IMR-90 (cell line): ENCODE data around the gene MAP1LC3A. TPM values are rescaled to one million over a fixed set of nuclear protein-coding genes. Genes with fewer than 3 reads are reported as not detected.

Source experiments
- ATAC-seq: fragments of 200-7000 bp; cut with Tn5 transposase; 2 replicates; pipeline ENCODE4 v1.9.1; 2020; ENCODE audit warnings: low read depth, mild to moderate bottlenecking, moderate library complexity
- BruUV-seq: library from RNA; stranded (reverse); fragments of 400-500 nt; replicated peaks from 2 replicates; lab custom pipeline; 2021; lab: Mats Ljungman, UMichigan
- CTCF ChIA-PET: fragments of 300-600 bp; formaldehyde crosslinking; extraction: SDS; loops from one replicate; lab custom pipeline; 2021; ENCODE audit warnings: antibody characterized with exemption; lab: Yijun Ruan, JAX
- POLR2A ChIA-PET: fragments of 300-600 bp; sonication (Branson Sonifier 250); formaldehyde crosslinking; loops from one replicate; lab custom pipeline; 2022; ENCODE audit warnings: antibody characterized with exemption; ENCODE audit not compliant: unreplicated experiment; lab: Charles Lee
- DNase-seq: peaks from one replicate; pipeline ENCODE4 v3.0.0; 2013
- H2AFZ ChIP-seq: replicated peaks from 2 replicates; pipeline ENCODE3; 2013; ENCODE audit warnings: low read length, mild to moderate bottlenecking; ENCODE audit not compliant: poor library complexity
- H2AK5ac ChIP-seq: 2 replicates; pipeline ENCODE4 v1.6.1; 2013; ENCODE audit warnings: low read depth, low read length, inconsistent platforms
- H2AK9ac ChIP-seq: replicated peaks from 2 replicates; pipeline ENCODE3; 2013; ENCODE audit warnings: mild to moderate bottlenecking, low read depth, low read length, moderate library complexity; ENCODE audit not compliant: poor library complexity
- H2BK120ac ChIP-seq: 2 replicates; pipeline ENCODE4 v1.6.1; 2013; ENCODE audit warnings: low read depth, low read length, inconsistent platforms
- H2BK15ac ChIP-seq: 3 replicates; pipeline ENCODE4 v1.6.1; 2013; ENCODE audit warnings: low read depth, low read length, inconsistent platforms
- H2BK20ac ChIP-seq: 2 replicates; pipeline ENCODE4 v1.6.1; 2013; ENCODE audit warnings: low read depth, mild to moderate bottlenecking, inconsistent platforms, low read length, moderate library complexity
- H2BK5ac ChIP-seq: 2 replicates; pipeline ENCODE4 v1.6.1; 2013; ENCODE audit warnings: mild to moderate bottlenecking, low read depth, low read length, inconsistent platforms; ENCODE audit not compliant: poor library complexity, severe bottlenecking
- H3K14ac ChIP-seq: replicated peaks from 2 replicates; pipeline ENCODE4 v1.6.1; 2013; ENCODE audit warnings: low read depth, low read length, inconsistent platforms
- H3K18ac ChIP-seq: 2 replicates; pipeline ENCODE4 v1.6.1; 2013; ENCODE audit warnings: low read depth, low read length, control low read depth
- H3K23ac ChIP-seq: 2 replicates; pipeline ENCODE4 v1.6.1; 2013; ENCODE audit warnings: low read depth, low read length, inconsistent platforms
- H3K27ac ChIP-seq: 2 replicates; pipeline ENCODE4 v1.5.1; 2013; ENCODE audit warnings: mild to moderate bottlenecking, control low read depth, low read length; ENCODE audit not compliant: insufficient read depth
- H3K27me3 ChIP-seq: 2 replicates; pipeline ENCODE4 v1.6.1; 2013; ENCODE audit warnings: low read length; ENCODE audit not compliant: control insufficient read depth, insufficient read depth
- H3K36me3 ChIP-seq: 2 replicates; pipeline ENCODE4 v1.6.1; 2013; ENCODE audit warnings: low read length, mixed read lengths; ENCODE audit not compliant: control insufficient read depth, insufficient read depth
- H3K4ac ChIP-seq: 2 replicates; pipeline ENCODE4 v1.6.1; 2013; ENCODE audit warnings: low read depth, low read length, inconsistent platforms
- H3K4me1 ChIP-seq: 2 replicates; pipeline ENCODE4 v1.6.1; 2013; ENCODE audit warnings: low read length, mixed read lengths; ENCODE audit not compliant: control insufficient read depth, insufficient read depth
- H3K4me2 ChIP-seq: 2 replicates; pipeline ENCODE4 v1.6.1; 2013; ENCODE audit warnings: low read depth, mild to moderate bottlenecking, control low read depth, low read length, moderate library complexity
- H3K4me3 ChIP-seq: 2 replicates; pipeline ENCODE4 v1.5.1; 2013; ENCODE audit warnings: low read depth, mild to moderate bottlenecking, control low read depth, low read length, moderate library complexity; ENCODE audit not compliant: insufficient read depth
- H3K56ac ChIP-seq: 2 replicates; pipeline ENCODE4 v1.6.1; 2013; ENCODE audit warnings: low read length, inconsistent platforms; ENCODE audit not compliant: insufficient read depth; ENCODE audit errors: extremely low read depth
- H3K79me1 ChIP-seq, 2 experiments: 2 replicates each; pipeline ENCODE4 v1.6.1; 2013; ENCODE audit warnings: low read length in 2 of 2, inconsistent platforms in 1 of 2, low read depth in 1 of 2
- H3K9ac ChIP-seq: 2 replicates; pipeline ENCODE4 v1.6.1; 2013; ENCODE audit warnings: low read depth, low read length, control low read depth
- H3K9me1 ChIP-seq: 2 replicates; pipeline ENCODE4 v1.6.1; 2013; ENCODE audit warnings: low read length, inconsistent platforms; ENCODE audit not compliant: insufficient read depth
- H3K9me3 ChIP-seq: 2 replicates; pipeline ENCODE4 v1.6.1; 2013; ENCODE audit warnings: low read length; ENCODE audit not compliant: control insufficient read depth, insufficient read depth
- H4K20me1 ChIP-seq: 2 replicates; pipeline ENCODE4 v1.6.1; 2013; ENCODE audit warnings: low read length, inconsistent platforms; ENCODE audit not compliant: insufficient read depth
- H4K5ac ChIP-seq: 2 replicates; pipeline ENCODE4 v1.6.1; 2013; ENCODE audit warnings: mild to moderate bottlenecking, low read depth, low read length, control low read depth
- H4K8ac ChIP-seq, 2 experiments: 2 replicates each; pipeline ENCODE4 v1.6.1; 2013; ENCODE audit warnings: low read depth in 2 of 2, low read length in 2 of 2, control low read depth in 1 of 2, inconsistent platforms in 1 of 2
- H4K91ac ChIP-seq: 2 replicates; pipeline ENCODE4 v1.6.1; 2013; ENCODE audit warnings: low read depth, low read length, inconsistent platforms; ENCODE audit not compliant: insufficient read depth
- BHLHE40 ChIP-seq: fragments of 150-350 bp; IDR thresholded peaks from 2 replicates; pipeline ENCODE4 v1.6.1; 2016; ENCODE audit warnings: mild to moderate bottlenecking, low read depth, low read length
- CEBPB ChIP-seq: IDR thresholded peaks from 2 replicates; pipeline ENCODE4 v1.6.1; 2012; ENCODE audit warnings: low read depth, low read length, improper control_type of control experiment
- CHD1 ChIP-seq: IDR thresholded peaks from 2 replicates; pipeline ENCODE4 v1.6.1; 2012; ENCODE audit warnings: low read depth, low read length, improper control_type of control experiment
- FOS ChIP-seq: fragments of 150-350 bp; IDR thresholded peaks from 2 replicates; pipeline ENCODE4 v1.6.1; 2016; ENCODE audit warnings: low read depth, low read length
- MAFK ChIP-seq: IDR thresholded peaks from 2 replicates; pipeline ENCODE4 v1.6.1; 2012; ENCODE audit warnings: low read depth, low read length, improper control_type of control experiment
- MAZ ChIP-seq: IDR thresholded peaks from 2 replicates; pipeline ENCODE4 v1.6.1; 2012; ENCODE audit warnings: low read depth, mild to moderate bottlenecking, low read length, improper control_type of control experiment, moderate library complexity, borderline replicate concordance
- MXI1 ChIP-seq: IDR thresholded peaks from 2 replicates; pipeline ENCODE4 v1.6.1; 2012; ENCODE audit warnings: low read depth, mild to moderate bottlenecking, low read length, moderate library complexity, borderline replicate concordance
- NFE2L2 ChIP-seq: fragments of 150-350 bp; IDR thresholded peaks from 2 replicates; pipeline ENCODE4 v1.6.1; 2016; ENCODE audit warnings: low read depth, mild to moderate bottlenecking, low read length
- POLR2A ChIP-seq: IDR thresholded peaks from 2 replicates; pipeline ENCODE4 v1.6.1; 2012; ENCODE audit warnings: mild to moderate bottlenecking, low read depth, low read length
- RAD21 ChIP-seq: IDR thresholded peaks from 2 replicates; pipeline ENCODE4 v1.6.1; 2012; ENCODE audit warnings: low read length, improper control_type of control experiment
- RCOR1 ChIP-seq: IDR thresholded peaks from 2 replicates; pipeline ENCODE4 v1.6.1; 2012; ENCODE audit warnings: mild to moderate bottlenecking, low read length, improper control_type of control experiment; ENCODE audit not compliant: insufficient replicate concordance
- RFX5 ChIP-seq: IDR thresholded peaks from 2 replicates; pipeline ENCODE4 v1.8.0; 2012; ENCODE audit warnings: low read depth, mild to moderate bottlenecking, low read length, moderate library complexity
- SMC3 ChIP-seq: fragments of 150-350 bp; IDR thresholded peaks from 2 replicates; pipeline ENCODE4 v1.6.1; 2016; ENCODE audit warnings: low read depth, mild to moderate bottlenecking, antibody characterized with exemption, low read length, moderate library complexity
- WGBS, 2 experiments: methylation state at CpG; one replicate each; pipeline versions ENCODE4 v1.1.5 to v1.1.7; 2013; ENCODE audit warnings: missing lambda C conversion rate in 2 of 2; ENCODE audit not compliant: insufficient read length in 1 of 2; ENCODE audit errors: extremely low coverage in 2 of 2; 5-methylcytosine and 5-hydroxymethylcytosine counted together
- dilution Hi-C: fragments of 300-500 bp; cut with HindIII; formaldehyde crosslinking; loops from one replicate; pipeline ENCODE4 v1.14.3; 2018; ENCODE audit warnings: low sequenced_read_pairs; ENCODE audit not compliant: unreplicated experiment
- in situ Hi-C: fragments of 300-500 bp; cut with MboI; formaldehyde crosslinking; loops from 3 replicates; pipeline ENCODE4 v1.14.3; 2019; ENCODE audit warnings: low sequenced_read_pairs, inconsistent platforms, mixed read lengths
- intact Hi-C: fragments of 100-400 bp; cut with micrococcal nuclease; formaldehyde crosslinking; loops from 2 replicates; pipeline ENCODE4 v1.10.0; 2022
- polyA plus RNA-seq, 3 experiments: library from polyadenylated mRNA; depleted of rRNA; stranded (reverse); fragments of >200 nt; gene quantifications; 2 replicates each; pipeline ENCODE4 v1.2.3, GENCODE V29; 2012; ENCODE audit warnings: low replicate concordance in 1 of 3
- total RNA-seq: library from RNA; depleted of rRNA; stranded (reverse); fragments of >200 nt; gene quantifications from 2 replicates; pipeline ENCODE4 v1.2.3, GENCODE V29; 2012
- TF ChIP-seq, protein P1 (sequence below): fragments of 150-350 bp; IDR thresholded peaks from 2 replicates; pipeline ENCODE4 v1.6.1; 2016; ENCODE audit warnings: low read depth, mild to moderate bottlenecking, low read length, moderate library complexity, borderline replicate concordance
- TF ChIP-seq, protein P2 (sequence below): conservative IDR thresholded peaks from 2 replicates; pipeline ENCODE4 v1.5.1; 2012; ENCODE audit warnings: mild to moderate bottlenecking, low read depth, low read length, improper control_type of control experiment
- TF ChIP-seq, protein P3 (sequence below): fragments of 150-350 bp; IDR thresholded peaks from 2 replicates; pipeline ENCODE4 v1.6.1; 2017; ENCODE audit warnings: mild to moderate bottlenecking, antibody characterized with exemption, low read length, low read depth

Gene MAP1LC3A
- total and polyA plus RNA-seq, 2 of the 4 experiments (the other 2 are of a cell fraction), result 10.0 to 39.7 TPM

DNA sequence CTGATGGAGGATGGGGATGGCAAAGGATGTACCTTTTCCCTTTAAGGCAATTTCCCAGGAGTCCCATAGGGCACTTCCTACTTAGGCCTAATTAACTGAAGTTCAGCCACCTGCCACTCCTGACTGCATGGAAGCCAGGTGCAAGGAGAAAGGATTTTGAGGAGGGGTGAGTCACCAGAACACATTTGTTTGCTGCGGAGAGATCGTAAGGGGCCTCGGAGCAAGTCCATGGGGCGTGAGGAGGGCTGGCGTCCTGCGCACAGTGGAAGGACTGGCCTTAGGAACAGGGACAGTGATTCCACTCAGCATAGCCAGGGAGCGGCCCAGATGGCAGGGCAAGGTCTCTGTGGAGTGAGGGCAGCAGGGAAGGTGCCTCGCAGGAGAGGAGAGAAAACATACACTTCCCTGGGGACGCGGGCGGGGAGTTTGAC is 11.8 kb upstream of the MAP1LC3A start:
- no TSS peak for BruUV-seq
- ATAC-seq, result no peak
- H3K36me3 ChIP-seq, result peaks cover 4% of the 10 kb centered on the region; the same call in 1 of the 2 replicates

More for the DNA sequence above, 11.8 kb upstream of the MAP1LC3A start:
- H3K79me1 ChIP-seq, result no peaks in the 10 kb centered on the region
- H2AK5ac ChIP-seq, result no peak overlapping the region
- no peak overlapping the region for H2BK20ac ChIP-seq
- 0 out of 2 replicates have a peak, but pooled peaks cover 2% of the 10 kb centered on the region for H3K9me1 ChIP-seq
- no peak overlapping the region for H3K9ac ChIP-seq
- H3K4ac ChIP-seq, result no peak overlapping the region
- no peak overlapping the region for H2BK120ac ChIP-seq
- in situ Hi-C loops (no loop called here), intact Hi-C loops (no loop called here), dilution Hi-C loops (no loop called here)
- H3K27ac ChIP-seq, result no peak overlapping the region
- no peak overlapping the region for H4K8ac ChIP-seq
- H3K18ac ChIP-seq, result no peak overlapping the region
- CTCF ChIA-PET, result no interaction called here
- no peaks in the 10 kb centered on the region for H3K4me1 ChIP-seq
- H3K4me2 ChIP-seq, result no peak overlapping the region
- no peak overlapping the region for H2AFZ ChIP-seq
- H3K27me3 ChIP-seq, result no peaks in the 10 kb centered on the region
- no peak overlapping the region for H3K56ac ChIP-seq
- TF ChIP-seq RCOR1 (no peak), RFX5 (no peak), RAD21 (no peak), CEBPB (no peak), CHD1 (no peak), MXI1 (no peak), MAFK (no peak), SMC3 (no peak), BHLHE40 (no peak), NFE2L2 (no peak), POLR2A (no peak), FOS (no peak), MAZ (no peak)
- TF ChIP-seq, protein P1, sequence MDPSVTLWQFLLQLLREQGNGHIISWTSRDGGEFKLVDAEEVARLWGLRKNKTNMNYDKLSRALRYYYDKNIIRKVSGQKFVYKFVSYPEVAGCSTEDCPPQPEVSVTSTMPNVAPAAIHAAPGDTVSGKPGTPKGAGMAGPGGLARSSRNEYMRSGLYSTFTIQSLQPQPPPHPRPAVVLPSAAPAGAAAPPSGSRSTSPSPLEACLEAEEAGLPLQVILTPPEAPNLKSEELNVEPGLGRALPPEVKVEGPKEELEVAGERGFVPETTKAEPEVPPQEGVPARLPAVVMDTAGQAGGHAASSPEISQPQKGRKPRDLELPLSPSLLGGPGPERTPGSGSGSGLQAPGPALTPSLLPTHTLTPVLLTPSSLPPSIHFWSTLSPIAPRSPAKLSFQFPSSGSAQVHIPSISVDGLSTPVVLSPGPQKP, result no peak
- TF ChIP-seq, protein P2, sequence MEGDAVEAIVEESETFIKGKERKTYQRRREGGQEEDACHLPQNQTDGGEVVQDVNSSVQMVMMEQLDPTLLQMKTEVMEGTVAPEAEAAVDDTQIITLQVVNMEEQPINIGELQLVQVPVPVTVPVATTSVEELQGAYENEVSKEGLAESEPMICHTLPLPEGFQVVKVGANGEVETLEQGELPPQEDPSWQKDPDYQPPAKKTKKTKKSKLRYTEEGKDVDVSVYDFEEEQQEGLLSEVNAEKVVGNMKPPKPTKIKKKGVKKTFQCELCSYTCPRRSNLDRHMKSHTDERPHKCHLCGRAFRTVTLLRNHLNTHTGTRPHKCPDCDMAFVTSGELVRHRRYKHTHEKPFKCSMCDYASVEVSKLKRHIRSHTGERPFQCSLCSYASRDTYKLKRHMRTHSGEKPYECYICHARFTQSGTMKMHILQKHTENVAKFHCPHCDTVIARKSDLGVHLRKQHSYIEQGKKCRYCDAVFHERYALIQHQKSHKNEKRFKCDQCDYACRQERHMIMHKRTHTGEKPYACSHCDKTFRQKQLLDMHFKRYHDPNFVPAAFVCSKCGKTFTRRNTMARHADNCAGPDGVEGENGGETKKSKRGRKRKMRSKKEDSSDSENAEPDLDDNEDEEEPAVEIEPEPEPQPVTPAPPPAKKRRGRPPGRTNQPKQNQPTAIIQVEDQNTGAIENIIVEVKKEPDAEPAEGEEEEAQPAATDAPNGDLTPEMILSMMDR, result no peak
- TF ChIP-seq, protein P3, sequence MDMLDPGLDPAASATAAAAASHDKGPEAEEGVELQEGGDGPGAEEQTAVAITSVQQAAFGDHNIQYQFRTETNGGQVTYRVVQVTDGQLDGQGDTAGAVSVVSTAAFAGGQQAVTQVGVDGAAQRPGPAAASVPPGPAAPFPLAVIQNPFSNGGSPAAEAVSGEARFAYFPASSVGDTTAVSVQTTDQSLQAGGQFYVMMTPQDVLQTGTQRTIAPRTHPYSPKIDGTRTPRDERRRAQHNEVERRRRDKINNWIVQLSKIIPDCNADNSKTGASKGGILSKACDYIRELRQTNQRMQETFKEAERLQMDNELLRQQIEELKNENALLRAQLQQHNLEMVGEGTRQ, result no peak
- no peak overlapping the region for H3K23ac ChIP-seq
- no peak for DNase-seq
- H3K4me3 ChIP-seq, result no peak overlapping the region
- POLR2A ChIA-PET, result no interaction called here
- no peak overlapping the region for H2BK15ac ChIP-seq
- WGBS, 2 experiments, result 80% methylated on average over 10 of the region's 11 CpGs; no CpG with 5 or more reads in 1 of the 2 experiments
- no peaks in the 10 kb centered on the region for H3K9me3 ChIP-seq
- no peak overlapping the region for H3K14ac ChIP-seq
- H2BK5ac ChIP-seq, result no peak overlapping the region
- H4K5ac ChIP-seq, result no peak overlapping the region
- H2AK9ac ChIP-seq, result no peak overlapping the region
- H4K91ac ChIP-seq, result no peak overlapping the region
- no peaks in the 10 kb centered on the region; the same call in 1 of the 2 replicates for H4K20me1 ChIP-seq
